T-helper 2 cell treated with Interferon-gamma antibody and Interleukin-4, amounts not matched to agents 5 μg/mL and 100 μg/mL, for 36 hours (primary cell): ENCODE results near the gene UBR3.
"Not testable (repeated sequence)": the region's sequence is repeated elsewhere in the genome, so short reads cannot be mapped to it uniquely, and the experiment has no call there.

ENCODE experiments used
- DNase-seq: peaks from one replicate; pipeline ENCODE4 v3.0.0; 2021; ENCODE audit warnings: low spot score
- H3K27ac Mint-ChIP-seq: one replicate; pipeline ENCODE4 v1.8.0; 2021; ENCODE audit warnings: mild to moderate bottlenecking, mixed read lengths
- H3K27me3 Mint-ChIP-seq: one replicate; pipeline ENCODE4 v1.8.0; 2021; ENCODE audit warnings: low read depth, mixed read lengths
- H3K36me3 Mint-ChIP-seq: one replicate; pipeline ENCODE4 v1.8.0; 2021; ENCODE audit warnings: low read depth, mixed read lengths
- H3K4me1 Mint-ChIP-seq: one replicate; pipeline ENCODE4 v1.8.0; 2021; ENCODE audit warnings: low read depth, mixed read lengths
- H3K4me3 Mint-ChIP-seq: one replicate; pipeline ENCODE4 v1.8.0; 2022; ENCODE audit warnings: mild to moderate bottlenecking, moderate library complexity, mixed read lengths
- H3K9me3 Mint-ChIP-seq: one replicate; pipeline ENCODE4 v1.8.0; 2021; ENCODE audit warnings: mixed read lengths

Gene UBR3

DNA sequence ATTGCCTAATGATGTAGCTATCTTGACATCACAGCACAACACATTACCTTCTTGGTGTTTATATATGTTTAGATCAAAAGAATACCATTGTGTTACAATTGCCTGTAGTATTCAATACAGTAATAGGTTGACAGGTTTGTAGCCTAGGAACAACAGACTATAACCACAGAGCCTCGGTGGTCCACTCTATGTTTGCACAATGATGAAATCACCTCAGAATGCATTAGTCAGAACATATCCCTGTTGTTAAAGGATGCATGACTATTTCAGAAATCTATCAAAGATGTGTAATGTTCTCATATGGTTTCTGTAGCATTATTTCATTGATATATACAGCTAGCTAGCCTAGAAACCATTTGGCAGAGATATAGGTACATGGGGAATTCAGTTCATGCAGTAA is 11.4 kb upstream of the UBR3 start:
- peaks cover 3% of the 10 kb centered on the region for H3K4me1 Mint-ChIP-seq
- H3K4me3 Mint-ChIP-seq = no peak overlapping the region
- no peak overlapping the region for H3K27ac Mint-ChIP-seq
- H3K9me3 Mint-ChIP-seq = peaks cover 14% of the 10 kb centered on the region
- DNase-seq = no peak
- H3K27me3 Mint-ChIP-seq = no peaks in the 10 kb centered on the region
- peaks cover 71% of the 10 kb centered on the region for H3K36me3 Mint-ChIP-seq

GRCh38 chr2:169816961-169817360 is 10.3 kb upstream of the UBR3 start:
- Mint-ChIP-seq H3K36me3 (peaks cover 73% of the 10 kb centered on the region), H3K9me3 (peaks cover 14% of the 10 kb centered on the region)
- not testable (repeated sequence) for H3K27ac Mint-ChIP-seq, DNase-seq, H3K4me3 Mint-ChIP-seq, H3K4me1 Mint-ChIP-seq, H3K27me3 Mint-ChIP-seq

DNA sequence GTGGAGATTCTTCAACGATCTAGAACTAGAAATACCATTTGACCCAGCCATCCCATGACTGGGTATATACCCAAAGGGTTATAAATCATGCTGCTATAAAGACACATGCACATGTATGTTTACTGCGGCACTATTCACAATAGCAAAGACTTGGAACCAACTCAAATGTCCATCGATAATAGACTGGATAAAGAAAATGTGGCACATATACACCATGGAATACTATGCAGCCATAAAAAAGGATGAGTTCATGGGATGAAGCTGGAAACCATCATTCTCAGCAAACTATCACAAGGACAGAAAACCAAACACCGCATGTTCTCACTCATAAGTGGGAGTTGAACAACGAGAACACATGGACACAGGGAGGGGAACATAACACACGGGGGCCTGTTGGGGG is 9.9 kb upstream of the UBR3 start:
- DNase-seq, H3K4me3 Mint-ChIP-seq, H3K27ac Mint-ChIP-seq, H3K27me3 Mint-ChIP-seq, H3K4me1 Mint-ChIP-seq: not testable (repeated sequence)
- peaks cover 14% of the 10 kb centered on the region for H3K9me3 Mint-ChIP-seq
- H3K36me3 Mint-ChIP-seq = peaks cover 72% of the 10 kb centered on the region

DNA sequence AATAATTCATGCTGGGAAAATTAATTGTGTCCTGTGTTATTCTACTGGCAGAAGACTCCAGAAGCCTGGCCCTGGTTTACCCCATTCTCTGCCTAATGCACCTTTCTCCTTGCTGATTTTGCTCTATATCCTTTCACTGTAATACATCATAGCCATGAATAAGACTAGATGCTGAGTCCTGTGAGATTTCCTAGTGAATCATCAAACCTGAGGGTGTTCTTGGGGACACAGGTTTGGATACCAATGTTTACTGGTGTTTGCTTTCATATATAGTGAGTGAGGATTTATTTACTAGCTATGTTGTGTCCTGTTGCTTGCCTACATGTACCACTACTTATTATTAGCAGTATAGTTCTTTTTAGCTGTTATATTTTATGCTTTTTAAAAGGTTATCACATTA is 9.0 kb upstream of the UBR3 start:
- Mint-ChIP-seq H3K4me1 (peaks cover 17% of the 10 kb centered on the region), H3K27ac (no peak overlapping the region), H3K36me3 (peaks cover 75% of the 10 kb centered on the region), H3K4me3 (no peak overlapping the region), H3K27me3 (no peaks in the 10 kb centered on the region), H3K9me3 (peaks cover 14% of the 10 kb centered on the region)
- DNase-seq = no peak

DNA sequence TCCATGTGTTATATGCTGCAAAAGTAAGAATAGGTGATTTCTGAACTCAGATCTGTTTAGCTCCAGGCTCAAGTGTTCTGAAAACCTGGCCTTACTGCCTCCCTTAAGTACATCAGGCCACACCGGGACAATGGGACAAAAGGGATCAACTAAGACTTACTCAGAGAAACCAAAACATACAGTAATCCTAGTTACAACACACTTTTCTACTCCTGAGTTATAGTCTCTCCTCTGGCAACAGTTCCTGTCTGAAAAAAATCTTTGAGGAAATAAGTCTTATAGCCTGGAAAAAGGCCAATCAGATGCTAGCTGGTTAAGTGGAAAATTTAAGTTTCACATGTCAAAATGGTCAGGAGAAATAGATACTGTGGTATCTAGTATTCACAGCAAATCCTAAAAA is 8.1 kb upstream of the UBR3 start:
- DNase-seq = no peak
- Mint-ChIP-seq H3K9me3 (peaks cover 14% of the 10 kb centered on the region), H3K27ac (no peak overlapping the region), H3K27me3 (no peaks in the 10 kb centered on the region), H3K36me3 (peaks cover 74% of the 10 kb centered on the region), H3K4me1 (peaks cover 23% of the 10 kb centered on the region), H3K4me3 (no peak overlapping the region)

- peaks cover 28% of the 10 kb centered on the region for H3K4me1 Mint-ChIP-seq
- H3K4me3 Mint-ChIP-seq, DNase-seq, H3K27me3 Mint-ChIP-seq: not testable (repeated sequence)
- H3K27ac Mint-ChIP-seq = peak overlapping the region; percentile 55
- H3K36me3 Mint-ChIP-seq = peaks cover 71% of the 10 kb centered on the region
- H3K9me3 Mint-ChIP-seq = peaks cover 14% of the 10 kb centered on the region
These were observed 7.2 kb upstream of the UBR3 start for GRCh38 chr2:169820101-169820500.

DNA sequence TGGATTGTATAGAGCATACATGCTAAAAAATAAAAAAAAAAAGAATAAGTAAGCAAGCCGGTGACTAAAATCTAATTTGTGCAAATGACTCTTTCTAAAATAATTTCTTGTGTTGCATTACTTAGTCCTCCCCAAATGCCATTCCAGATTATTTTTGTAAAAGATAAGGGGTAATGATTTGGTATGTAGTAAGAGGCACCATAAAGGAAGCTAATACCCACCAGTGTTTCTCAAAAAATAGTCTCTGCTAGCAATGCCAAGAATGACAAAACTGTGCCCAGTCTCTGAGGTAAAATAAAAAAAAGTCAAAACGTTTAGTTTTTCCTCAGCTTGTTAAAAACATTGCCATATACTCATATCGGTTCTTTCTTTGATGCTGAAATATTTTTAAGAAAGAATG is 5.2 kb upstream of the UBR3 start:
- H3K27ac Mint-ChIP-seq = no peak overlapping the region
- no peaks in the 10 kb centered on the region for H3K27me3 Mint-ChIP-seq
- peaks cover 52% of the 10 kb centered on the region for H3K36me3 Mint-ChIP-seq
- H3K4me3 Mint-ChIP-seq = no peak overlapping the region
- no peak for DNase-seq
- H3K4me1 Mint-ChIP-seq = peaks cover 30% of the 10 kb centered on the region
- H3K9me3 Mint-ChIP-seq = peaks cover 5% of the 10 kb centered on the region

GRCh38 chr2:169822785-169823392 is 4.4 kb upstream of the UBR3 start:
- DNase-seq = no peak
- no peaks in the 10 kb centered on the region for H3K9me3 Mint-ChIP-seq
- no peak overlapping the region for H3K27ac Mint-ChIP-seq
- H3K27me3 Mint-ChIP-seq = no peaks in the 10 kb centered on the region
- peak overlapping the region; percentile 79 for H3K4me3 Mint-ChIP-seq
- H3K36me3 Mint-ChIP-seq = peaks cover 45% of the 10 kb centered on the region
- H3K4me1 Mint-ChIP-seq = peaks cover 32% of the 10 kb centered on the region

DNA sequence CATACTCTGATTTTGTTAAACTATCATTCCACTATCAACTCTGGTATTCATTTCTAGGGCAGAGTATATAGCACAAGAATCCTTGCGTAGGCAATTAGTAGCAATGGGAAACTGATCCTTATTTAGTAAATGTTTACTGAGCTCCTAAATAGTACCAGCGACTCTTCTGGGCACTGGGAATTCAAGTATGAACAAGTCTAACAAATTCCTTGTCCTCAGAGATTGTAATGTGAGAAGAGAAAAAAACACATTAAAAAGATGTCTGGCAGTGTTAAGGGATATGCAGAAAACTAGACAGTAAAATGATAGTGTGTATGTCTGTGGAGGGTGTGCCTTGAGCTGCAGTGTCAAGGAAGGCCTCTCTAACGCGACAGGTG is 3.3 kb upstream of the UBR3 start:
- no peak for DNase-seq
- Mint-ChIP-seq H3K9me3 (no peaks in the 10 kb centered on the region), H3K4me1 (peaks cover 39% of the 10 kb centered on the region), H3K27me3 (no peaks in the 10 kb centered on the region), H3K36me3 (peaks cover 39% of the 10 kb centered on the region), H3K4me3 (peak overlapping the region; percentile 96), H3K27ac (peak overlapping the region; percentile 83)

DNA sequence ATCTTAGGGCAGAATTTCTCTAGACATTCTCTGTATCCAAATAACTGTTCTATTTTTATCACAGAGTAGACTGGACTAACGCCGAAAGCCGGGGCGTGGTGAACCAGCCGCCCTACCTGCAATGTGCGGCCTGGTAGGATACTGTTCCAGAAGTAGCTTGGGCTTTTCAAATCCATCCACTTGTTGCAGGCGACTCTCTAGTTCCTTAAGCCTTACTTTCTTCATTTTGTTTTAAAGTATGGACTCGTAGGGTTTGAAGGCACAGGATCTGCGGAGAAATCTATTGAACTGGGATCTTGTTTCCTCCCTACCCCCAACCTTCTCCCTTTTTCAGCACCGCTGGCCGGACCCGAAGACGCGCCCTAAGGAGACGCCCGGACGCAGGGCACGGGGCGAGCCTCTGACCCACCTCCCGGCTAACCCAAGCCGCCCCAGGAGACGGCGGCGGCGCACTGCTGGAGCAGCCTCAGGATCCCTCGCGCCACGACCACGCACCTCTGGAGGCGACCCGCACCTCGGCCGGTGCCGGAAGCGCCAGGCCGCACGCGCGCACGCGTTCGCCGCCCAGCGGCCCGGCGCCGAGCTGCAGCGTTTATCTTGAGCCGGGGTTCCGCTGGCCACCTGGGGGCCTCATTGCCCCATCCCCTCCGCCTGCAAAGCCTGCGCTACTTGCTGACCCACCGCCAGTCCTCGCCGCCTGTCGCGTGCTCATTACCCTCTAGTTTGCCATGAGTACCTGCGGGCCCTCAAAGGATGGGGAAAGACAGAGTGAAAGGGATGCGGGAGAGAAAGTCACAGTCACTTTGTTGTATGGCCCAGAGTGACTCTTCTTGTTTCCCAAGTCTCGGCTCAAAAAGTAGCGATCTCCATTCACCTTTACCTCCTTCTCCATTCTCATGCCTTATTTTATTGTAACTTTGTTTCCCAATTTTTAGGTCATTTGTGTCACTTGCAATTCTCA is 2.6 kb upstream of the UBR3 start, which contains the start of gene METTL5:
METTL5 (minus strand) TSS at position 533 of the 961 bp plus-strand sequence; CDS start at position 225, 308 bp downstream.
- peak; percentile 87 for DNase-seq
- peaks cover 33% of the 10 kb centered on the region for H3K36me3 Mint-ChIP-seq
- H3K27ac Mint-ChIP-seq = peak within 1 kb of the TSS; percentile 84
- no peaks in the 10 kb centered on the region for H3K9me3 Mint-ChIP-seq
- H3K4me3 Mint-ChIP-seq = peak within 1 kb of the TSS; percentile 96
- no peaks in the 10 kb centered on the region for H3K27me3 Mint-ChIP-seq
- peaks cover 39% of the 10 kb centered on the region for H3K4me1 Mint-ChIP-seq

DNA sequence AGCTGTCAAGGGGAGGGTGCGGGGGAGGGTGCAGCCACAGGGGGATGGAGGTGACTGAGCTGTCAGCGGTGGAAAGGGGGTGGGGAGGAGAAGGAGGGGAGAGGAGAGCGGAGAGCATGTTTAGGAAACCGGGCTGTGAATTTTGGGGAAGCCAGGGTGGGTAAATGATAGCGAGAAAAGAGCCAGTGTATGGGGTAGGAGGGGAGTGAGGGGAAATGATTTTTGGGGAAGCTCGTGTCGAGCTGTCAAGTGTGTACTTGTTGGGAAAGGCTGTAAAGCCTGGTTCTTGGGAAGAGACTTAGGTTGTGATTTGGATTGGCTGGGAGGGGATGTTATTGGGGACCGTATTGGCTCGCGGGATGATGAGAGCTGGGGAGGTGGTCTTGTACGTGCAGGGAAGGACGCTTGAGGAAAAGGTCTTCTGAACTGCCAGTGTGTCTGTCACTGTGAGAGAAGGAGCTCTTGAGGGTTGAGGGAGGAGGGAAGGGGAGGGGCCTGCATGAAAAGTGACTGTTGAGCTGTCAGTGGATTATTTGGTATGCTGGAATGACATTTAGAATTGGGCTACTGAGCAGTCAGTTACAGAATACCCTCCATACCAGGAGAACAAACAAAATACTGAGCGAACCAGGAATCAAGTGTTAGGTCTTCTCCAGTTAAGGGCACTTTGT is 1.0 kb downstream of the UBR3 start:
- Mint-ChIP-seq H3K36me3 (peaks cover 12% of the 10 kb centered on the region), H3K9me3 (no peaks in the 10 kb centered on the region), H3K27ac (peak overlapping the region; percentile 88), H3K27me3 (no peaks in the 10 kb centered on the region), H3K4me3 (peak overlapping the region; percentile 92), H3K4me1 (peaks cover 30% of the 10 kb centered on the region)
- peak; percentile 39 for DNase-seq

DNA sequence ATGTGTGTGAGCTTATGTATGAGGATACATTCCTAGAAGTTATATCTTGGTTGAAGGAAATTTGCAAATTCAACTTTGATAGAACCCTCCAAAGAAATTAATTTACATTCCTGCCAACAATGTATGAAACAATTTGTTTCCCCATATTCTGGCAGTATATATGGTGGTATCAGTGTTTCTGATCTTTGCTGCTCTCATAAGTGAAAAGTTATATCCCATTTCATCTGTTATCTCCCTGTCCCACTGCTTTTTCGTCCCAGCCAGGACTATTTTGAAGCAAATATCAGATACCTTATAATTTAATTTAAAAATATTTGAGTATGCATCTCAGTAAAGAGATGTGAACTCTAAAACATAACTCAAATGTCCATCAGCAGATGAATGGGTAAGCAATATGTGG is 7.1 kb downstream of the UBR3 start:
- Mint-ChIP-seq H3K27me3 (no peaks in the 10 kb centered on the region), H3K9me3 (no peaks in the 10 kb centered on the region), H3K36me3 (peaks cover 6% of the 10 kb centered on the region), H3K27ac (no peak overlapping the region), H3K4me3 (no peak overlapping the region), H3K4me1 (peaks cover 10% of the 10 kb centered on the region)
- no peak for DNase-seq

- Mint-ChIP-seq H3K27me3 (no peaks in the 10 kb centered on the region), H3K36me3 (peaks cover 5% of the 10 kb centered on the region), H3K9me3 (no peaks in the 10 kb centered on the region), H3K4me1 (peaks cover 2% of the 10 kb centered on the region), H3K27ac (no peak overlapping the region), H3K4me3 (no peak overlapping the region)
- DNase-seq = no peak
These were observed 11.7 kb downstream of the UBR3 start for GRCh38 chr2:169838743-169839489.
